Body of pancreas (tissue), 4 donors: ENCODE data around the gene RAI1.

Experiments
- POLR2A ChIP-seq, 3 donors: fragments of 450-650 bp; IDR thresholded peaks; one replicate each; pipeline ENCODE4 v1.6.1; 2016; ENCODE audit warnings: antibody characterized with exemption in 3 of 3, mild to moderate bottlenecking in 2 of 3
- TF ChIP-seq, protein P1 (sequence below), 7 experiments: fragments of 450-650 bp in 4 of 7; fragments of 200-600 bp in 3 of 7; sonication (generic) in 3 of 7; IDR thresholded peaks; one replicate each; pipeline ENCODE4 v1.5.1; 2016 to 2019; ENCODE audit warnings: antibody characterized with exemption in 7 of 7

DNA sequence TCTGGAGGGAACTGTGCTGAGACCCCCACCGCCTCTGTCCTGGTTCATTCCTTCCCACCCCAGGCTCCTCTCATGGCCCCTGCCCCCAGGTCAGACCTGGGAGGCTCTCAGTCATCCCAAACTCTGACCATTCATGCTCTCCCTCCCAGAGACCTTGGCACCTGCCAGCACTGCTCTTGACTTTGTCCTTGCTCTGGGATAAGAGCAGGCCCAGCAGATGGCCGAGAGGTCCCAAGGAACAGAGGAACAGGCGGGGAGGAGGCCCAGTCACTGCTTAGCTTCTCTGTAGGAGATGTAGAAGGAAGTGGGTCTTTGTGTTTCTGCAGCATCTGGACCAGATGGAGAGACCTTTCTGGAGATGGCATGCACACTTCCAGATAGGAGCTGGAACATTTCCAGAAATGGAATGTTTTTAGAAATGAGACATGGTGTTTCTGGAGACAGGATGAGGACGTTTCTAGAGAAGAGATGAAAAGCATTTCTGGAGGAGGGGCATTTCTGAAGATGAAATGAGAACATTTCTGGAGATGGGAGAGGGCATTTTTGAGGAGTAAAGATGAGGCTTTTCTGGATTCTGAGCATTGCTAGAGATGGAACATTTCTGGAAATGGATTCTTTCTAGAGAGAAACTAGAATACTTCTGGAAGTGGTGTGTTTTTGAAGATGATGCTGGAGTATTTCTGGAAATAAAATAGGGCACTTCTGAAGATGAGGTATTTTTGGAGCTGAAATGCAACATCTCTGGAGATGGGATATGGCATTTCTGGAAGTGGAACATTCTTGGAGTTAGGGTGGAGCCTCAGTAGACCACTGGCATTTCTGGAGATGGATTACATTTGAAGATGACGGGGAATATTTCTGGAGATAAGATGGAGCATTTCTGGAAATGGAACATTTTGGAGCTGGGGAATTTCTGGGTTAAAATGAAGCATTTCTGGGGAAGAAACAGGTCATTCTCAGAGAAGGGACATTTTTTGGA is 55.2 kb downstream of the RAI1 start:
- TF ChIP-seq, protein P1, sequence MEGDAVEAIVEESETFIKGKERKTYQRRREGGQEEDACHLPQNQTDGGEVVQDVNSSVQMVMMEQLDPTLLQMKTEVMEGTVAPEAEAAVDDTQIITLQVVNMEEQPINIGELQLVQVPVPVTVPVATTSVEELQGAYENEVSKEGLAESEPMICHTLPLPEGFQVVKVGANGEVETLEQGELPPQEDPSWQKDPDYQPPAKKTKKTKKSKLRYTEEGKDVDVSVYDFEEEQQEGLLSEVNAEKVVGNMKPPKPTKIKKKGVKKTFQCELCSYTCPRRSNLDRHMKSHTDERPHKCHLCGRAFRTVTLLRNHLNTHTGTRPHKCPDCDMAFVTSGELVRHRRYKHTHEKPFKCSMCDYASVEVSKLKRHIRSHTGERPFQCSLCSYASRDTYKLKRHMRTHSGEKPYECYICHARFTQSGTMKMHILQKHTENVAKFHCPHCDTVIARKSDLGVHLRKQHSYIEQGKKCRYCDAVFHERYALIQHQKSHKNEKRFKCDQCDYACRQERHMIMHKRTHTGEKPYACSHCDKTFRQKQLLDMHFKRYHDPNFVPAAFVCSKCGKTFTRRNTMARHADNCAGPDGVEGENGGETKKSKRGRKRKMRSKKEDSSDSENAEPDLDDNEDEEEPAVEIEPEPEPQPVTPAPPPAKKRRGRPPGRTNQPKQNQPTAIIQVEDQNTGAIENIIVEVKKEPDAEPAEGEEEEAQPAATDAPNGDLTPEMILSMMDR (IDR thresholded peaks at IDR 0.05) = no peak
- TF ChIP-seq POLR2A (IDR thresholded peaks at IDR 0.05) = no peak
